Measurements from ENCODE around the gene ATG10.
"Not testable (repeated sequence)": the region's sequence is repeated elsewhere in the genome, so short reads cannot be mapped to it uniquely, and the experiment has no call there.

ATG10 gene

DNA sequence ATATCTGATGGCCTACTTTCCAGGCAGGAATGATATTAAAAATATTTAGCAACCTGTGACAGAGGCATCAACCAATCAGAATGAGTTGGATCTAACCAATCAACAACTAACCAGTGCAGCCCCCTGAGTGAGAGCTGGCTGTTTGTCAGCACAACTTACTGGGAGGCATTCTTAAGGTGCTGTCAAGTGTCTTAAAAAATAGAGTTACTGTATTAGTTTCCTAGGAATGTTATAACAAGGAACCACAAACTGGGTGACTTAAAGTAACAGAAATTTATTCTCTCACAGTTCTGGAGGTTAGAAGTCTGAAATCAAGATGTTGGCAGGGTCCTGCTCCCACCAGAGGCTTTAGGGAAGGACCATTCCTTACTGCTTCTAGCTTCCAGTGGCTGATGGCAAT lies 85.2 kb downstream of the ATG10 start:
- no peak for DNase-seq

GRCh38 chr5:82058710-82059109 lies 86.9 kb downstream of the ATG10 start:
- DNase-seq: no peak

GRCh38 chr5:82066791-82067190 lies 95.0 kb downstream of the ATG10 start:
- no peak for DNase-seq

DNA sequence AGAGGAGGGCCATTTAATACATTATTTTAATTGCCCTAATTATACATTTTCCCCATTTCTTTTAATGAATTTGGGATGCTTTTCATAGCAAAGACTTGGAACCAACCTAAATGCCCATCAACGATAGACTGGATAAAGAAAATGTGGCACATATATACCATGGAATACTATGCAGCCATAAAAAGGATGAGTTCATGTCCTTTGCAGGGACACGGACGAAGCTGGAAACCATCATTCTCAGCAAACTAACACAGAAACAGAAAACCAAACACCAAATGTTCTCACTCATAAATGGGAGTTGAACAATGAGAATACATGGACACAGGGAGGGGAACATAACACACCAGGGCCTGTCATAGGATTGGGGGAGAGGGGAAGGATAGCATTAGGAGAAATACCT lies 96.2 kb downstream of the ATG10 start:
- DNase-seq: not testable (repeated sequence)

GRCh38 chr5:82068723-82069122 lies 96.9 kb downstream of the ATG10 start:
- no peak for DNase-seq

DNA sequence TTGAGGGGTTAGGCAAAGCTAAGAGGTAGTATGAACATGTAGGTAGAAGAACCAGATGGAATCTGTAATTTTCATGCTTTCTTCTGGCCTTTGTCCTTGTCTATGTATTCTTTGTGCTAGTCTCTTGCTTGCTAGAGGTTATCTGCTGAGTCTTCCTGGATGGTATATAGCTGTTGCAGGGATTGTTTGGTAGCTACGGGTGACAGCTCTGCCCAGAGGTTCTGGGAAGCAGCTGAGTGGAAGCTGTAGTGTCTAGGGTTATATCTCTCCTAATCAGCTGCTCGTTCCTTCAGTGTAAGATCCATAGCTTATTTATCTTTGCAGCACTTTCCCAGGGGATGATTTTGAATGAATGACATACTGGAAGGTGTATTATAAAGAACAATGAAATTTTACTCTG lies 100.3 kb downstream of the ATG10 start:
- DNase-seq: no peak

DNA sequence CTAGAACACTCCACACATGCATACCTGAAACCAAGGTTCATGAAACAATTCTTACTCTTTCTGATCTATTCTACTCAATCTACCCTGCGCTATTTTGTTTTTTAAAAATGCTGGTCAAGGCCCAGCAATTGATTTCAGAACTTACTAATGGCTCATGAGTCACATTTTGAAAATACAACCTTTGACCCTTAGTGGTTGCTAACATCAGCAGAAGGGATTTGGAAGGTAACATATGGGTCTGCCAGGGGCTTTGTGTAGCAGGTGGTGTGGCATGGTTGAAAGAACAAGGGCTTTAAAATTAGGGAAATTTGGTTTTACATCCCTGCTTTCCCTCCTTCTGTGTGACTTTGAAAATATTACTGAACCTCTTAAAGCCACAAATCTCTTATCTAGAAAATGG lies 101.4 kb downstream of the ATG10 start:
- no peak for DNase-seq

GRCh38 chr5:82074950-82075349 lies 103.1 kb downstream of the ATG10 start:
- DNase-seq: no peak

DNA sequence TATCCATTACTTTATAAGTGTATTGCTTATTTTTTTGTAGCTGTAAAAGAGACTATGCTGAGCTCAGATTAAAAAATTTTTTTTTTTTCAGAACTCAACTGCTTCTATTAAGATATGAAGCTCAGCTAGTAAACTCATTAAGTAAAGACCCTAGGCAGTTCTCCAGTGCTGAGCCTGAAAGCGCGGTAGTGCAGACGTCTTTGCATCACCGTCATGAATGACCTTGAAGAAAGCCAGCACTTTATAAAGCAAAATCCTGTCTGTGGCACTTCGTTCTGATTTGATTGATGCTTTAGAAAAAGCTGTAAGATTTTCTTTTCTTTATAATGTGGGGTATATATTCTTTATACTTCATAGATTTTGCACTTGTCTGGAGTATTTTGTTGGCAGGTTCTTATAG lies 105.7 kb downstream of the ATG10 start:
- no peak for DNase-seq

DNA sequence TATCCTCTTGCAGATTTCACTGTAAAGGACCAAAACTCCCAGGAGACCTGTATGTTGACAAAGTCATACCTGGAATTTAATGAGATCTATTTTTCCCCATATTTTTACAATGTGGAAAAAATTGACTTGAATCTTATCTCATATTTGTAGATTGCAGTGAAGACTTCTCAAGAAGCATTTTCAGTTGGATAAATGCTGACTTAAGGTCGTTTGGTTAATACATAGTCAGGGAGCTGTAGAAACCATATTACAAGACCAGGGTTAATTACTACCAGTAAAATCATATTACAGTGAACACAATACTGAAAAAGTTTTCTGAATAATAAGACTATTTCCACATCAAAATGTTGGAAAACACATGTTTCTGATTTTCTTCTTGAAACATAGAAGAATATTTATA lies 119.8 kb downstream of the ATG10 start:
- no peak for DNase-seq

GRCh38 chr5:82095536-82095935 lies 123.7 kb downstream of the ATG10 start:
- DNase-seq: no peak

GRCh38 chr5:82096249-82096648 lies 124.4 kb downstream of the ATG10 start:
- DNase-seq: no peak

DNA sequence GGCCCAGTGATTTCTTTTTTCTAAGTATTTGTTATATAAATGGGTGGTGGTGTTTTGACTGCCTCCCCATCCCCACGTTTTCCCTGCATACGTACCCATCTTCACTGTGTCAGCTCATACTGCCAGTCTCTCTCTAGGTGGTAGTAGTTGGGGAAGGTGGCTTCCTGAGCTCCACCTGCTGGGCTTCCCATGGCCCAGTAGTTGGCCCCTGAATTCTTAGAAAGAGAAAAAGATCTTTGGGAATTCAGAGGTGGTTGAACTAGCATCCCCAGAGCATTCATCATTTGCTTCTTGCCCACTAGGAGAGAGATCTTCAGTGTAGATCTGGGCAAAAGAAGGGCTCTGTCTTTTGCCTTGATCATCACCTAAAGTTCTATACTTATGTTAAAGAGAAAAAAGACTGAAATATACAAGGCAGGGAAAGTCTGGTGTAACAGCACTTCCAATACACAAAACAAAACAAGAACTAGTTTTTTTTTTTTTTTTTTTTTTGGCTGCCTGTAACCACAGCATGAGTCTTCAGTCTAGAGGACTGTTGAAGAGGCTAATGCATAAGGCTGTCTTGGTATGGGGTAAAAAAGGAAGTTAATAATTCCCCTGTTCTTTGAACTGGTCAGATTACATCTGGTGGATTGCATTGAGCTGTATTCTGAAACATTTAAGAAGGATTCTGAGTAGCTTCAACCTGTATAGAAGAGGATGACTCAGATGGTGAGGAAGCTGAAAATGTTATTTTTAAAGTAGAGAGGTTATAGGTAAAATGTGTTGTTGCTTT lies 128.7 kb downstream of the ATG10 start:
- peak; percentile 35 to 69 for DNase-seq

- no peak for DNase-seq
Measured at GRCh38 chr5:82104872-82105271, 133.0 kb downstream of the ATG10 start.

GRCh38 chr5:82105457-82105856 lies 133.6 kb downstream of the ATG10 start:
- no peak for DNase-seq

DNA sequence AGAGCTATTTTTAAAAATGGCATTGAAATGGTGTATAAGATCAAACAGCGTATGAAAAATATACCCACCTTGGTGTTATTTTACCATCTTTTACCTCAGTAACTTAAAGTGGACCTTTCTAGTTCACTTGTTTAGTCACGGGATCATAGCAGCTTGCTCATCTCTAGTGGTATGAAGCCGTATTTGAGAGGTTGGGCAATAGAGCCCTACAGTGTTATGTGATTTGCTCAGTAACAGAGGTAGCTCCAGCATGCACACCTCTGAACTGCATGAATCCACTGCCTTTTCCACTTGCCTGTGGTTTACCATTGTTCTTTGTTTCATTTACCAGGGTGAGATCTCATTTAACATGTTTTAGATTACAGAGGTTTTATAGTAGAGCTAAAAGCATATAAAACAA lies 134.4 kb downstream of the ATG10 start:
- no peak for DNase-seq

GRCh38 chr5:82106756-82107155 lies 134.9 kb downstream of the ATG10 start:
- DNase-seq: no peak

- DNase-seq: no peak
Measured at GRCh38 chr5:82107267-82107666, 135.4 kb downstream of the ATG10 start.

GRCh38 chr5:82109013-82109412 lies 137.2 kb downstream of the ATG10 start:
- no peak for DNase-seq

DNA sequence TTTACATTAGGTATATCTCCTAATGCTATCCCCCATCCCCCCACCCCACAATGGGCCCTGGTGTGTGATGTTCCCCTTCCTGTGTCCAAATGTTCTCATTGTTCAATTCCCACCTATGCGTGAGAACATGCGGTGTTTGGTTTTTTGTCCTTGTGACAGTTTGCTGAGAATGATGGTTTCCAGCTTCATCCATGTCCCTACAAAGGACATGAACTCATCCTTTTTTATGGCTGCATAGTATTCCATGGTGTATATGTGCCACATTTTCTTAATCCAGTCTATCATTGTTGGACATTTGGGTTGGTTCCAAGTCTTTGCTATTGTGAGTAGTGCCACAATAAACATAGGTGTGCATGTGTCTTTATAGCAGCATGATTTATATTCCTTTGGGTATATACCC lies 138.1 kb downstream of the ATG10 start:
- not testable (repeated sequence) for DNase-seq

GRCh38 chr5:82111191-82111590 lies 139.4 kb downstream of the ATG10 start:
- no peak for DNase-seq

- no peak for DNase-seq
Measured at GRCh38 chr5:82115858-82116257, 144.0 kb downstream of the ATG10 start.

DNA sequence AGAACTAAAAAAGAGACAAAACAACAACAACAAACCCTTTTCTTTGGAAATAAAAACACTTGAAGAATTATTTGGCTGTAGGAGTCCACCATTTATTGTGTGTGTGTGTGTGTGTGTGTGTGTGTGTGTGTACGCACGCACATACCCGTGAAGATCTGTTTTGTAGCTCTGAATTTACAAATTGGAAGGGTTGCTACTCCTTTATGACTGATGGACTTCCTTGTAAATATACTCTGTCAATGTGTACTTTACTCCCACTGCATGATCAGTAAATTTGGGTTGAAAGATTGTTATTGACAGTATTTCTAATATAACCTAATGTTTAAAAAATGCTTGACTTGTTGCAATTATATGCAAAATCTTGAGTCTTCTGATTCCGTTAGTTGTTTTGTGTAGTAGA lies 148.1 kb downstream of the ATG10 start:
- DNase-seq: no peak

DNA sequence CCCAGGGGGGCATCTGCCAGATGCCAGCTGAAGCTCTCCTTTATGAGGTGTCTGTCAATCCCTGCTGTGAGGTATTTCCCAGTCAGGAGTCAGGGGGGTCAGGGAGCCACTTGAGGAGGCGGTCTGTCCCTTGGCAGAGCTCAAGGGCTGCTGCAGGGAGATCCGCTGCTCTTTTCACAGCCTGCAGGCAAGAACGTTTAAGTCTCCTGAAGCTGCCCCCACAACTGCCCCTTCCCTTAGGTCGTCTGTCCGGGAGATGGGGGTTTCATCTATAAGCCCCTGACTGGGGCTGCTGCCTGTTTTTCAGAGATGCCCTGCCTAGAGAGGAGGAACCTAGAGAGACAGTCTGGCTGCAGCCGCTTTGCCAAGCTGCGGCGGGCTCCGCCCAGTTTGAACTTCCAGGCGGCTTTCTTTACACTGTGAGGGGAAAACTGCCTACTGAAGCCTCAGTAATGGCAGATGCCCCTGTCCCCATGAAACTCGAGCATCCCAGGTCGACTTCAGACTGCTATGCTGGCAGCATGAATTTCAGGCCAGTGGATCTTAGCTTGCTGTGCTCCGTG lies 158.0 kb downstream of the ATG10 start:
- no peak for DNase-seq

DNA sequence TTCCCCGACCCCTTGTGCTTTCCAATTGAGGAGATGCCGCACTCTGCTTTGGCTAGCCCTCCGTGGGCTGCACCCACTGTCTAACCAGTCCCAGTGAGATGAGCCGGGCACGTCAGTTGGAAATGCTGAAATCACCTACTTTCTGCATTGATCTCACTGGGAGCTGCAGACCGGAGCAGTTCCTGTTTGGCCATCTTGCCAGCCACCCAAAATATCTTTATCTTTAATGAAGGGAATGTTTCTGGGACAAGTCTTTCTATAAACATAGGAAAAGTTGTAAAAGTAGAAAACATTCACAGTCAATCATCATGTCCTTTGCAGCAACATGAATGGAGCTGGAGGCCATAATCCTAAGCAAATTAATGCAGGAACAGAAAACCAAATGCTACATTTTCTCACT lies 158.8 kb downstream of the ATG10 start:
- DNase-seq: no peak
